ENCODE data around the gene TXNL4B. TPM values are rescaled to one million over a fixed set of nuclear protein-coding genes. Genes with fewer than 3 reads are reported as not detected.
"Not testable (repeated sequence)": the region's sequence is repeated elsewhere in the genome, so short reads cannot be mapped to it uniquely, and the experiment has no call there.

The TXNL4B gene
- total RNA-seq, 1 donor from 2014 or later: 6.9 TPM

DNA sequence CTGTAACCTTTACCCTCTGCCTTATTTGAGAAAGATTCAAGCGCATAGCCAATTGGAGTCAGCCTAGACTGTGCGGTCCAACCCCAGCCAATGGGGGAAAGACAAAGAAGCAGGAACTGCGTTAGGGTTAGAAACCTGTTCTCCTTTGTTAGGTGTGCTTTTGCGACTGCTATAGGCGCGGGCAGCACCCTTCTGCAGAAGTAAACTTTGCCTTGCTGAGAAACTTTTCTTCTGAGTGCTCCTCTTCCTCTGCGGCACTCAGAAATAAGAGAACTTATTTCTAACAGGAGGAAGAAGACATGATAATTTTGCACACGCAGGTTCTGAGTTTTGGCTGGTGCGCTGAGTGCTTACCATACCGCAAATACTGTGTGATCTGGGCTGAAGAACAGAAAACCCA is 9.0 kb downstream of the TXNL4B start:
- no peak for DNase-seq
- no peak for ATAC-seq (ENCODE audit: poor library complexity)
- intact Hi-C loops (cut with DNase I): no loop called here

DNA sequence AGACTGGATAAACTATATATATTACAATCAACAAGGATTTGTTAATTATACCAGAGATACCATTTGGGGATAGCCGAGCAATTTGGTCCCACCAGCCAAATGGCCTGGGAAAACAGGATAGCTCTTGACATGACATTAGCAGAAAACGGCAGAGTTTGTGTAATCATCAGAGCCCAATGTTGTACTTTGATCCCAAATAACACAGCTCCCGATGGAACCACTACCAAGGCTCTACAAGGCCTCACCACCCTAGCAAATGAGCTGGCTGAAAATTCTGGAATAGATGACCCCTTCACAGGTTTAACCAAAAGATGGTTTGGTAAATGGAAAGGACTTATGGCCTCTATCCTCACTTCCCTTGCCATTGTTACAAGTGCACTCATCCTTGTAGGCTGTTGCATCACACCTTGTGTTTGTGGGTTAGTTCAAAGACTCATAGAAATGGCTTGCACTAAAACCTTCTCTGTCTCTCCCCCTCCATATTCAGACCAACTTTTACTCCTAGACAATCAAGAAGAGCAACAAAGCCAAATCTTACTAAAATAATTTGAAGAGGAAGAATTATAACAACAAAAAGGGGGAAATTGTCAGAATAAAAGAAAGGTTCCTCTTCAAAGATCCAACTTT is 9.5 kb downstream of the TXNL4B start:
- intact Hi-C loops (cut with DNase I): no loop called here
- ATAC-seq (ENCODE audit: poor library complexity) (no peak), DNase-seq (no peak)

DNA sequence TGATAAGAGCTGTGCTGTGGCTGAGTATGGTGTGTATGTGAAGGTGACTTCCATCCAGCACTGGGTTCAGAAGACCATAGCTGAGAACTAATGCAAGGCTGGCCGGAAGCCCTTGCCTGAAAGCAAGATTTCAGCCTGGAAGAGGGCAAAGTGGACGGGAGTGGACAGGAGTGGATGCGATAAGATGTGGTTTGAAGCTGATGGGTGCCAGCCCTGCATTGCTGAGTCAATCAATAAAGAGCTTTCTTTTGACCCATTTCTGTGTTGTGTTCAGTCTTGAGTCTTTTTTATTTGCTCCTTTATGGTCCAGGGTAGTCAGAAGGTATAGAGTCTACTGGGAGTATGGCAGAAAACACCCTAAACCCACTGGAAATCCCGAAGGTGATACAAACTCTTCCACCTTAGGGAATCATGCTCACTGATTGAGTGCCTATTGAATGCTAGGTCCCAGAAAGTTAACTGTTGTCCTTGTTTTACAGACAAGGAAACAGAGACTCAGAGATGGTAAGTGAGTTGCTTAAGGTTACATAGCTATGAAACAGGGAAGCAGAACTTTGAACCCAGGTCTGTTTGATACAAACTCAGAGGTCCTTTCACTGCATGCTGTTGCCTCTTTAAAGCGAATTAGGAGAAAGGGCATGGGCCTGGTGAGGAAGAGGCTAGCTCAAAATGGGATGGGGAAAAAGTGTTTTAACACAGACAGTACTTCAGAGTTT is 16.3 kb downstream of the TXNL4B start:
- ATAC-seq (ENCODE audit: poor library complexity); intact Hi-C loops (cut with DNase I); DNase-seq: not testable (repeated sequence)

DNA sequence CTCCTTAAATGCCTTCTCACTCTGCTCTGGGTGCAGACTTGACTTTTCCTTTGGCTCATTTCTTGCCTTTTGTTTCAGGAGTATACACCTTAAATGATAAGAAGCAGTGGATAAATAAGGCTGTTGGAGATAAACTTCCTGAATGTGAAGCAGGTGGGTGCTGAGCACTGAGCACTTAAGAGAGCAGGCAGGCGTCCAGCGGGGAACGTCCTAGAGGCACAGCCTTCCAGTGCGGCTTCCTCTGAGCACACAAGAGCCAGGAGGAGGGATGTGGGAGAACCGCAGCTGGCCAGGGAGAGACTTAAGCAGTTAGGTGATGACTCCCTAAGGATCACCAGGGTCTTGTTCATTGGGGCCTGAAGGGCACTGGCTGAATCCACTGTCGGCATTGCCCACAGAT is 18.4 kb downstream of the TXNL4B start:
- DNase-seq; intact Hi-C loops (cut with DNase I): not testable (repeated sequence)
- ATAC-seq (ENCODE audit: poor library complexity): peak; percentile 65

DNA sequence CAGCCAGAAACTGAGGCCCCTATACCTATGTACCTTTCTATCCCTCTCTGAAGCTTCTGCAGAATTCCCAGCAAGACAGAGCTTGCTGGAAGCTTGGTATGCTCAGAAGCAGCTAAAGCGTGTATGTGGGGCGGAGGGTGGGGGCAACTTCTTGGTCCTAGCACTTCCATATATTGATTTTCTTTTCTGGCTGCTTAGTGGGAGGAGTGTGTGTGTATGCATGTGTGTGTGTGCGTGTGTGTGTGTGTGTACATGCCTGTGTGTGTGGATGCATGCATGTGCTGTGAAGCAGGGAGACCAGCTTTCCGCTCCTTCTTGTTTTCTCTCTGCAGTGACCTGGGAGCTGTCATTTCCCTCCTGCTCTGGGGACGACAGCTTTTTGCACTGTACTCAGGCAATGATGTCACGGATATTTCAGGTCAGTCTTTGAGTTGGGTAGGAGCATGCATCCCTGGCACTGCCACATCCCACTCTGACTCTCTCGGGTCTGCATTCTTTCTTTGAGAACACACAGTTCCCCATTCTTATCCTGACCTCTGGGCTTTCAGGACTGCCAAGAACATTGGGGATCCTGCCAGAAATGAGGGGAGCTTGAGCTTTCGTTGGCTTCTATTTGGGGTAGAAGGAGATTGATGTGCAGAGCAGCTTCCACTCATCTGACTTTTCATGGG is 19.7 kb downstream of the TXNL4B start:
- peak; percentile 90 for ATAC-seq (ENCODE audit: poor library complexity)
- DNase-seq: peak; percentile 72
- intact Hi-C loops (cut with DNase I): no loop called here

DNA sequence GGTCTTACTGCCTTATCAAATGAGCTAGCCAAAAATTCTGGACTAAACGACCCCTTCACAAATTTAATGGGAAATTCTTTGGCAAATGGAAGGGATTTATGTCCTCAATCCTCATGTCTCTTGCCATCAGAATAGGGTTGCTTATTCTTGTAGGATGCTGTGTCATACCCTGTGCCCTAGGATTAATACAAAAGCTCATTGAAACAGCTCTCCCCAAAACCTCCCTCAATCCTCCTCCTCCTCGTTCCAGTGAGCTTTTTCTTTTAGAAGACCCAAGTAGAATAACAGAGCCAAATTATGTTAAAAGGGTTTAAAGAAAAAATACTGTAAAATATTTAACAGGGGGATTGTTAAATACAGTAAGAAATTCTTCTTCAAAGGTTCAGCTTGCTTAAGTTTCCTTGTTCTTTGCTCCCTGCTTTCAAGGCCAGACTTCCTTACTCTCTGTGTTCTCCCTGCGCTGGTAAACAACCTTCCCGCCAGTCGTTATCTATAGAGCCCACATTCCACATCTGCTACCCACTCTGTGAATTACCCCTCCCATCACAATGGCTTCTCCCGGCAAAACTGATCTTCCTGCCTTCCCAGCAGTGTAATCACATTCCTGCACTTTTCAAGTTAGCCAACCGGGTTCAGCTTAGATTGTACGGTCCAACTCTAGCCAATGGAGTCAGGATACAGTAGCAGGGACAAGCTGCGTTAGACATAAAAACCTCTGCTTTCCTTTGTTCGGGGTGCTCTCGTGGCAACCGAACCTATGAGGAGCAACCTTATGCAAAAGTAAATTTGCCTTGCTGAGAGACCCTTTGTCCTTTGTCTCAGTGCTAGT is 20.7 kb downstream of the TXNL4B start:
- intact Hi-C loops (cut with DNase I): no loop called here
- DNase-seq (no peak), ATAC-seq (ENCODE audit: poor library complexity) (peak; percentile 72)

DNA sequence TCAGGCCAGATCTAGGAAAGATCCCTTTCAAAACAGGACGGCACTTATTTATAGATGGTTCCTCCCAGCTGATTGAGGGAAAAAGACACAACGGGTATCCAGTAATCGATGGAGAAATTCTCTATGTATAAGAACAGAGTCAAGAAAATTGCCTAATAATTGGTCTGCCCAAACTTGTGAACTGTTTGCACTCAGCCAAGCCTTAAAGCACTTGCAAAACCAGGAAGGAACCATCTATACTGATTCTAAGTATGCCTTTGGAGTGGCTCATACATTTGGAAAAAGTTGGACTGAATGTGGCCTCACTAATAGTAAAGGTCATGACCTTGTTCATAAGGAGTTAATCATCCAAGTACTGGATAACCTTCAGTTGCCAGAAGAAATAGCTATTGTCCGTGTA is 24.5 kb downstream of the TXNL4B start:
- intact Hi-C loops (cut with DNase I): no loop called here
- DNase-seq: no peak
- no peak for ATAC-seq (ENCODE audit: poor library complexity)

DNA sequence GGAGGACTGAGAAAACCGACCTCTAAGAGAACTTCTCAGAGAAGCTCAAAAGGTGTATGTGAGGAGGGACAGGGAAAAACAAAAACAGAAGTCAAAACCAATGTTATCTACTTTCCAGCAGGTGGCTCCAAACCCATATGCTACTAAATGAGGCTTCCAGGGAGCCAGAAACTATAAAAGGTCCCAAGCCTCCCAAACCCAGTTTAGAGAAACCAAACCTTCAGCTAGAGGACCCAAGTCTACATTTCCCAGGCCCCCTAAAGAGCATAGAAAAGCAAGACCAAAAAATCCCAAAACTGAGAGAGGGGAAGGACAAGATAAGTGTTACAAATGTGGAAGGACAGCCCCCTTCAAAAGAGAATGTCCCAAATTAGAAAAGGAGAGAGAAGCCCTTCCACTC is 26.7 kb downstream of the TXNL4B start:
- ATAC-seq (ENCODE audit: poor library complexity): peak; percentile 82
- intact Hi-C loops (cut with DNase I): loop anchor here (2.0 kb wide), 1 partner anchor 32 kb away; no protein-coding TSS in a partner anchor

DNA sequence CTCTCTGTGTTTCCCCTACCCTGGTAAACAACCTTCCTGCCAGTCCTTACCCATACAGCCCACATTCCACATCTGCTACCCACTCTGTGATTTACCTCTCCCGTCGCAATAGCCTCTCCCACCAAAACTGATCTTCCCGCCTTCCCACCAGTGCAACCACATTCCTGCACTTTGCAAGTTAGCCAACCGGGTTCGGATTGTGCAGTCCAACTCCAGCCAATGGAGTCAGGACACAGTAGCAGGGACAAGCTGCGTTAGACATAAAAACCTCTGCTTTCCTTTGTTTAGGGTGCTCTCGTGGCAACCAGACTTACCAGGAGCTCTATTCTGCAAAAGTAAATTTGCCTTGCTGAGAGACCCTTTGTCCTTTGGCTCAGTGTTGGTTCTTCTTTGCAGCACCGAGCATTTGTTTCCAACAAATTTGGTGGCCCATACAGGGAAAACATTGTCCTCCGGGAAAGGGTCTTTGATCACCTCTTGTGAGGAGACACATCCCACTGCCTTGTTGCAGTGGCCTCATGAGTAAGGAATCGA is 29.0 kb downstream of the TXNL4B start:
- ATAC-seq (ENCODE audit: poor library complexity) (no peak), DNase-seq (no peak)
- intact Hi-C loops (cut with DNase I): no loop called here

More for the DNA sequence above, 26.7 kb downstream of the TXNL4B start:
- DNase-seq: no peak

DNA sequence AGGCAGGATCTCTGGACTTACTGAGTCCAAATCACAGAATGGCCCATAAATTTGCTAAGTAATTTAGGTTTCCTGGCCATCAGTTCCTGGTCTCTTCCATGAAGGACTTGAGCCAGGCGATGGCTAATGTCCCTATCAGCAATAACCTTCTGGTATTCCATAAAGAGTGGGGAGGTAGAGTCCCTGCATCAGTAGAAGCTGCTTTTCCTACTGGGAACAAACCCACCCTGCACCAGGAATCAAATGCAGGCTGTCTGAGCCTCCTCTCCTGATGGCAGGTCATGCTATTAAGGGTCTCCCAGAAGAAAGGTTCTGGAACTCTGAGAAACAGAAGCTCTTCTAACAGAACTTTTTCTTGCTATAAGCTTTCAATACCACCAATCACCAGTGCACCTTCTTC is 31.9 kb downstream of the TXNL4B start:
- DNase-seq (no peak), ATAC-seq (ENCODE audit: poor library complexity) (no peak)
- intact Hi-C loops (cut with DNase I): no loop called here

DNA sequence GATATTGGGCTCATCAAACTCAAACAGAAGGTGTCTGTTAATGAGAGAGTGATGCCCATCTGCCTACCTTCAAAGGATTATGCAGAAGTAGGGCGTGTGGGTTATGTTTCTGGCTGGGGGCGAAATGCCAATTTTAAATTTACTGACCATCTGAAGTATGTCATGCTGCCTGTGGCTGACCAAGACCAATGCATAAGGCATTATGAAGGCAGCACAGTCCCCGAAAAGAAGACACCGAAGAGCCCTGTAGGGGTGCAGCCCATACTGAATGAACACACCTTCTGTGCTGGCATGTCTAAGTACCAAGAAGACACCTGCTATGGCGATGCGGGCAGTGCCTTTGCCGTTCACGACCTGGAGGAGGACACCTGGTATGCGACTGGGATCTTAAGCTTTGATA is 33.0 kb downstream of the TXNL4B start:
- DNase-seq (no peak), ATAC-seq (ENCODE audit: poor library complexity) (no peak)
- intact Hi-C loops (cut with DNase I): no loop called here

DNA sequence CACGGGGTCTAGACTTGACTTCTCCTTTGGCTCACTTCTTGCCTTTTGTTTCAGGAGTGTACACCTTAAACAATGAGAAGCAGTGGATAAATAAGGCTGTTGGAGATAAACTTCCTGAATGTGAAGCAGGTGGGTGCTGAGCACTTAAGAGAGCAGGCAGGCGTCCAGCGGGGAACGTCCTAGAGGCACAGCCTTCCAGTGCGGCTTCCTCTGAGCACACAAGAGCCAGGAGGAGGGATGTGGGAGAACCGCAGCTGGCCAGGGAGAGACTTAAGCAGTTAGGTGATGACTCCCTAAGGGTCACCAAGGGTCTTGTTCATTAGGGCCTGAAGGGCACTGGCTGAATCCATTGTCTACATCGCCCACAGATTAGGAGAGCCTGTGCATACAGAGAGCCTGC is 34.4 kb downstream of the TXNL4B start:
- intact Hi-C loops (cut with DNase I); DNase-seq: not testable (repeated sequence)
- ATAC-seq (ENCODE audit: poor library complexity): peak; percentile 48

DNA sequence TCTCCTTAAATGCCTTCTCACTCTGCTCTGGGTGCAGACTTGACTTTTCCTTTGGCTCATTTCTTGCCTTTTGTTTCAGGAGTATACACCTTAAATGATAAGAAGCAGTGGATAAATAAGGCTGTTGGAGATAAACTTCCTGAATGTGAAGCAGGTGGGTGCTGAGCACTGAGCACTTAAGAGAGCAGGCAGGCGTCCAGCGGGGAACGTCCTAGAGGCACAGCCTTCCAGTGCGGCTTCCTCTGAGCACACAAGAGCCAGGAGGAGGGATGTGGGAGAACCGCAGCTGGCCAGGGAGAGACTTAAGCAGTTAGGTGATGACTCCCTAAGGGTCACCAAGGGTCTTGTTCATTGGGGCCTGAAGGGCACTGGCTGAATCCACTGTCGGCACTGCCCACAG is 36.1 kb downstream of the TXNL4B start:
- peak; percentile 71 for ATAC-seq (ENCODE audit: poor library complexity)
- intact Hi-C loops (cut with DNase I); DNase-seq: not testable (repeated sequence)

DNA sequence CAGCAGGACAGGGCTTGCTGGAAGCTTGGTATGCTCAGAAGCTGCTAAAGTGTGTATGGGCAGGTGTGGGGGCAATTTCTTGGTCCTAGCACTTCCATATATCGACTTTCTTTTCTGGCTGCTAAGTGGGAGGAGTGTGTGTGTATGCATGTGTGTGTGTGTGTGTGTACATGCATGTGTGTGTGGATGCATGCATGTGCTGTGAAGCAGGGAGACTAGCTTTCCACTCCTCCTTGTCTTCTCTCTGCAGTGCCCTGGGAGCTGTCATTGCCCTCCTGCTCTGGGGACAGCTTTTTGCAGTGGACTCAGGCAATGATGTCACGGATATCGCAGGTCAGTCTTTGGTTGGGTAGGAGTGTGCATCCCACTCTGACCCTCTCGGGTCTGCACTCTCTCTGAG is 37.5 kb downstream of the TXNL4B start:
- intact Hi-C loops (cut with DNase I): no loop called here
- no peak for ATAC-seq (ENCODE audit: poor library complexity)
- DNase-seq: no peak

DNA sequence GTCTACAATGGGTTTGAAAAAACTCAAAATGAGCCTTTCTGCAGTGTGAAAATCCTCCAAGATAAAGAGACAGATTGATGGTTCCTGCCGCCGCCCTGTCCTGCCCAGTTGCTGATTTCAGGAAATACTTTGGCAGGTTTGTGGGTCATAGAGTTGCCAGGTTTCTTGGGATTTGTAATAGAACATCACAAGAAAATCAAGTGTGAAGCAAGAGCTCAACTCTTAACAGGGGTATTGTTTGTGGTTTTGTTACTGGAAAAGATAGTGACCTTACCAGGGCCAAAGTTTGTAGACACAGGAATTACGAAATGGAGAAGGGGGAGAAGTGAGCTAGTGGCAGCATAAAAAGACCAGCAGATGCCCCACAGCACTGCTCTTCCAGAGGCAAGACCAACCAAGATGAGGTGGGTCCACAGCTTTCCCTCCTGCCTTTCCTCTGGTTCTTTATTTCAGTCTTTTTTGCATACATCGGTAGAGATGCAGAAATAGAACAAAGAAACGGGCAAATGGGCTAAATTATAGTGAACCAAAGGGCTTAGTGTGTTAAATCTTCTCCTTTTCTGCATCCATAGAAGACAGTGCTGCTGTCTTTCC is 39.1 kb downstream of the TXNL4B start, which contains the start of gene HP:
HP (plus strand) TSS at position 252 of the 594 bp plus-strand sequence; CDS start at position 400, 148 bp downstream.
- intact Hi-C loops (cut with DNase I); DNase-seq; ATAC-seq (ENCODE audit: poor library complexity): not testable (repeated sequence)

DNA sequence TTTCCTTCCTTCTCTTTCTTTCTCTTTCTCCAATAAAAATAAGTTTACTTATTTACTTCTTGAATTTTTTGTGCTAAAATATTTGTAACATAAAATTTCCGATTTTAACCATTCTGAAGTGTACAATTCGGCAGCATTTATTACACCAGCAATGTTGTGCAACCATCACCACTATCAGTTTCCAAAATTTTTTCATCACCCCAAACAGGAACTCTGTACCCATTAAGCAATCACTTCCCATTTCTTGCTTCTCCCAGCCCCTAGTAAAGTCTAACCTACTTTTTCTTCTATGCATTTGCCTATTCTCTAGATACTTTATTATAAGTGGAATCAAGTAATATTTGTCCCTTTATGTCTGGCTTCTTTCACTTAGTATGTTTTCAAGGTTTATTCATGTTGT is 41.6 kb downstream of the TXNL4B start:
- intact Hi-C loops (cut with DNase I): no loop called here
- ATAC-seq (ENCODE audit: poor library complexity) (peak; percentile 72), DNase-seq (no peak)

DNA sequence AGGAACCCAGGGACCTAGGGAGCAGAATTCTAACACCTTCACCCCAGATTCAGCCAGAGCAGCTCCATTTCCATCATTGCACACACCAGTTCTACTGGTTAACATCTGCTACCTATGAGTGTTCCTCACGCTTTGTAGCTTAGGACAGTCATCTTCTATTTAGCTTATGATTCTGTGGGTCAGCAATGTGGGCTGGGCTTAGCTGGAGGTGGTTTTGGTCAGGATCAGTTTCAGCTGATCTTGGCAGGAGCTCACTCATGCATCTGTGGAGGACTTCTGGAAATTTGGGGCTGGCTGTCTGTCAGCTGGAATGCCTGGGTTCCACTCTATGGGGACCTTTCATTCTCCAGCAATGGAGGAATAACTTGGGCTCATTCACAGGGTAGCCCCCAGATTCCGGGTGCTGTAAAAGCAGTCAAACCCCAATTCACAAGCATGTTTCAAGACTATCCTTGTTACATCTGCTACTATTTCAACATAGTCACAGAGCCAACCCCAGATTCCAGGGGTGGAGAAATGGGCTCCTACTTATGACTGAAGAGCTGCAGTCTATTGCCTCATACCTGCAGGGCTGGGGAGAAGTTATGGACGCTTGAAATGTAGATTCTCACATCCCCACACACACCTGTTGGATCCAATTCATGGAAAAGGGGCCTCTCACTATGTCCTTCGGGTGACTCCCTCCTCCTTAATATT is 42.5 kb downstream of the TXNL4B start:
- ATAC-seq (ENCODE audit: poor library complexity): peak; percentile 62
- peak; percentile 44 for DNase-seq
- intact Hi-C loops (cut with DNase I): no loop called here

DNA sequence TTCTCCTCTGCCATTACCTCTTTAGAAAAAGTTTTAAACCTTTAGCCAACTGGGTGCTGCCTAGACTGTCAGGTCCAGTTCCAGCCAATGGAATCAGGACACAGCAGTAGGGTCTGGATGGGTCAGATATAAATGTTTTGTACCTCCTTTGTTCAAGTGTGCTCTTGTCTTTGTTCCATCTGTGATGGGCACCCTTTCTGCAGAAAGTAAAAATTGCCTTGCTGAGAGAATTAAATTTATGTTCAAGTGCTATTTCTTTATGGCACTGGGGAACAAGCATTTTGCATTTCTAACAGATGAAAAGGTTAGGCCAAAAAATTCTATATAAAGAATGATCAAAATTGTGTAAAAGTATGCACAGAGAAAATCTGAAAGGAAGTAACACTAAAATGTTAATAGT is 44.3 kb downstream of the TXNL4B start:
- DNase-seq: no peak
- intact Hi-C loops (cut with DNase I): no loop called here
- no peak for ATAC-seq (ENCODE audit: poor library complexity)

All from Right ventricle myocardium superior (tissue), 1 donor.